Measurements from ENCODE around the gene BLOC1S4.
A peak's percentile ranks its signal among the peaks of the same experiment; 100 is the strongest.
"Not testable (repeated sequence)": the region's sequence is repeated elsewhere in the genome, so short reads cannot be mapped to it uniquely, and the experiment has no call there.

BLOC1S4 gene, protein sequence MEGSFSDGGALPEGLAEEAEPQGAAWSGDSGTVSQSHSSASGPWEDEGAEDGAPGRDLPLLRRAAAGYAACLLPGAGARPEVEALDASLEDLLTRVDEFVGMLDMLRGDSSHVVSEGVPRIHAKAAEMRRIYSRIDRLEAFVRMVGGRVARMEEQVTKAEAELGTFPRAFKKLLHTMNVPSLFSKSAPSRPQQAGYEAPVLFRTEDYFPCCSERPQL

DNA sequence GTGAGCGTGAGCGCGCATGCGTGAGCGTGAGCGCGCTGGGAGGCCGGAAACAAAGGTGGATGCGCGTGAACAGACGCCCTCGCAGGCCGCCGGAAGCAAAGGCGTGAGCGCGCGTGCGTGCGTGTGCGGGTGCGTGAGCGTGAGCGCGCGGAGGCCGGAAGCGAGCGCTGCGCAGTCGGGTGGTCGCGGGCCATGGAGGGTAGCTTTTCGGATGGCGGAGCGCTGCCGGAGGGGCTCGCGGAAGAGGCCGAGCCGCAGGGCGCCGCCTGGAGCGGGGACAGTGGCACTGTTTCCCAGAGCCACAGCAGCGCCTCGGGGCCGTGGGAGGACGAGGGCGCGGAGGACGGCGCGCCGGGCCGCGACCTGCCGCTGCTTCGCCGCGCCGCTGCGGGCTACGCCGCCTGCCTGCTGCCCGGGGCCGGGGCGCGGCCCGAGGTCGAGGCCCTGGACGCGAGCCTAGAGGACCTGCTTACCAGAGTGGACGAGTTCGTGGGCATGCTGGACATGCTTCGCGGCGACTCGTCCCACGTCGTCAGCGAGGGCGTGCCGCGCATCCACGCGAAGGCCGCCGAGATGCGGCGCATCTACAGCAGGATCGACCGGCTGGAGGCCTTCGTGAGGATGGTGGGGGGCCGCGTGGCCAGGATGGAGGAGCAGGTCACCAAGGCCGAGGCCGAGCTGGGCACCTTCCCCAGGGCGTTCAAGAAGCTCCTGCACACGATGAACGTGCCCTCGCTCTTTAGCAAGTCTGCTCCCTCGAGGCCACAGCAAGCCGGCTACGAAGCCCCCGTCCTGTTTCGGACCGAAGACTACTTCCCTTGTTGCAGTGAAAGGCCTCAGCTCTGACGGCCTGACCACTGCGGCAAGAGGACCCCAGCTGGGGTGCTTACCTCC is at the start of gene BLOC1S4:
TSS of gene BLOC1S4 (plus strand) at position 157 of the 894 bp plus-strand sequence. CDS start at position 193, 36 bp downstream.
- Histone ChIP-seq H3K9me3 (ENCODE audit: control insufficient read depth in 2 of 2, low read length in 2 of 2) (no peaks in the 10 kb centered on the region), H3K9ac (ENCODE audit: low read length in 2 of 2) (peak within 1 kb of the TSS; percentile 82 to 83), H3K27ac (ENCODE audit: low read length) (peak within 1 kb of the TSS; percentile 75), H3K27me3 (ENCODE audit: control insufficient read depth in 1 of 2, insufficient read depth in 2 of 2, low read length in 2 of 2) (no peaks in the 10 kb centered on the region), H3K4me3 (ENCODE audit: low read length in 2 of 2) (peak within 1 kb of the TSS; percentile 56 to 91), H3K4me1 (ENCODE audit: control insufficient read depth, insufficient read depth, low read length) (peaks cover 17% of the 10 kb centered on the region), H3K36me3 (ENCODE audit: control insufficient read depth in 2 of 2, insufficient read depth in 2 of 2, low read length in 2 of 2) (no peaks in the 10 kb centered on the region)

DNA sequence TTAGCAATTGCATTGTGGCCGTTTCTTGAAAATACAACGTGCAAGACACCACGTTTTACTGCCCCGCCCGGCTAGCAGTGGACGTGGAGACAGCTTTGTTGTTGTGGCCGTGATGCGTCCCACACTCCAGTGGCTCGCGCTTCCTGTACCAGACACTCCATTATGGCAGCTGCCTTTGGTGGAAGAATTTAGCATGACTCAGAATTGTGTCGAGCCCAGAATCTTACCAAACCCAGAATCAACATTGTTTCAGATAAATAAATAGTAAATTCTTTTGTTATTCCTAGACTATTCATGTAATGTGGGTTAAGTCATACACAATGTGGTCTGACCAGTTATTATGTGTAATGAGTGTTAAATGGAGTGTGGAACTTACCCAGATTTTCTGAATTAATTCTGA is 47.6 kb upstream of the BLOC1S4 start:
- Histone ChIP-seq H3K9ac (ENCODE audit: low read length in 2 of 2) (no peak overlapping the region), H3K27me3 (ENCODE audit: control insufficient read depth in 1 of 2, insufficient read depth in 2 of 2, low read length in 2 of 2) (peaks cover 0 to 9% of the 10 kb centered on the region in 2 donors), H3K36me3 (ENCODE audit: control insufficient read depth in 2 of 2, insufficient read depth in 2 of 2, low read length in 2 of 2) (peaks cover 0 to 4% of the 10 kb centered on the region in 2 donors), H3K4me3 (ENCODE audit: low read length in 2 of 2) (no peak overlapping the region), H3K9me3 (ENCODE audit: control insufficient read depth in 2 of 2, low read length in 2 of 2) (no peaks in the 10 kb centered on the region), H3K27ac (ENCODE audit: low read length) (no peak overlapping the region), H3K4me1 (ENCODE audit: control insufficient read depth, insufficient read depth, low read length) (peaks cover 10% of the 10 kb centered on the region)

DNA sequence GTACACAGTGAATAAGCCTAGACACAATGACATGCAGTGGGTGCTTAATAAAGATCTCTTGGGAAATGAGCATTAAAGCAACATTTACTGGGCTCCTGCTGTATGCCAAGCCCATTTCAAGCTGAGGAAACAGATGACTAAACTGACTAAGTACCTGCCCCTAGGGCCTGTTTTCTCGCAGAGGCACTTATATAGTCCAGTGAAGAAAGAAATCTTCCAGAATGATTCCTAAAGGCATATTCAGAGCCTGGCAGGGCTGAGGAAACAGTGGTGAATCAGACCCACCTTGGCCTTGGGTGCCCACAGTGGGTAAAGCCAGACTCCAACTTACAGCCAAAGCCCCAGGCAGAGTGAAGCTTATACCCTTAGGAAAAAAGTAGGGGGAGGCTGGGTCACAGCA is 44.3 kb upstream of the BLOC1S4 start:
- Histone ChIP-seq H3K4me3 (ENCODE audit: low read length in 2 of 2) (no peak overlapping the region), H3K4me1 (ENCODE audit: control insufficient read depth, insufficient read depth, low read length) (peaks cover 24% of the 10 kb centered on the region), H3K9ac (ENCODE audit: low read length in 2 of 2) (no peak overlapping the region), H3K27ac (ENCODE audit: low read length) (no peak overlapping the region), H3K27me3 (ENCODE audit: control insufficient read depth in 1 of 2, insufficient read depth in 2 of 2, low read length in 2 of 2) (no peaks in the 10 kb centered on the region), H3K36me3 (ENCODE audit: control insufficient read depth in 2 of 2, insufficient read depth in 2 of 2, low read length in 2 of 2) (peaks cover 0 to 9% of the 10 kb centered on the region in 2 donors), H3K9me3 (ENCODE audit: control insufficient read depth in 2 of 2, low read length in 2 of 2) (no peaks in the 10 kb centered on the region)

DNA sequence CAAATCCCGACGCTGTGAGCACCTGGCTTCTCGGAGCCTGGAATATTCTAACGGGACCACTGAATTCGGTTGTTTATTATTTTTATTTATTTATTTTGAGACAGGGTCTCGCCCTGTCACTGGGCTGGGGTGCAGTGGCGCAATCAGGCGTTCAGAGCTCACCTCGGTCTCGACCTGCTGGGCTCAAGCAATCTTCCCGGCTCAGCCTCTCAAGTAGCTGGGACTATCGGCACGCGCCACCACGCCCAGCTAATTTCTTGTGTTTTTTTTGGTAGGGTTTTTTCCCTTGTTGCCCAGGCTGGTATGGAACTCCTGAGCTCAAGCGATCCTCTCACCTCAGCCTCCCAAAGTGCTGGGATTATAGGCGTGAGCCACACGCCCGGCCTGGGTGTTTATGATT is 43.8 kb upstream of the BLOC1S4 start:
- Histone ChIP-seq H3K9ac (ENCODE audit: low read length in 2 of 2) (no peak overlapping the region), H3K4me3 (ENCODE audit: low read length in 2 of 2) (no peak overlapping the region), H3K27me3 (ENCODE audit: control insufficient read depth in 1 of 2, insufficient read depth in 2 of 2, low read length in 2 of 2) (no peaks in the 10 kb centered on the region), H3K27ac (ENCODE audit: low read length) (no peak overlapping the region), H3K36me3 (ENCODE audit: control insufficient read depth in 2 of 2, insufficient read depth in 2 of 2, low read length in 2 of 2) (peaks cover 0 to 9% of the 10 kb centered on the region in 2 donors), H3K4me1 (ENCODE audit: control insufficient read depth, insufficient read depth, low read length) (peaks cover 29% of the 10 kb centered on the region), H3K9me3 (ENCODE audit: control insufficient read depth in 2 of 2, low read length in 2 of 2) (no peaks in the 10 kb centered on the region)

DNA sequence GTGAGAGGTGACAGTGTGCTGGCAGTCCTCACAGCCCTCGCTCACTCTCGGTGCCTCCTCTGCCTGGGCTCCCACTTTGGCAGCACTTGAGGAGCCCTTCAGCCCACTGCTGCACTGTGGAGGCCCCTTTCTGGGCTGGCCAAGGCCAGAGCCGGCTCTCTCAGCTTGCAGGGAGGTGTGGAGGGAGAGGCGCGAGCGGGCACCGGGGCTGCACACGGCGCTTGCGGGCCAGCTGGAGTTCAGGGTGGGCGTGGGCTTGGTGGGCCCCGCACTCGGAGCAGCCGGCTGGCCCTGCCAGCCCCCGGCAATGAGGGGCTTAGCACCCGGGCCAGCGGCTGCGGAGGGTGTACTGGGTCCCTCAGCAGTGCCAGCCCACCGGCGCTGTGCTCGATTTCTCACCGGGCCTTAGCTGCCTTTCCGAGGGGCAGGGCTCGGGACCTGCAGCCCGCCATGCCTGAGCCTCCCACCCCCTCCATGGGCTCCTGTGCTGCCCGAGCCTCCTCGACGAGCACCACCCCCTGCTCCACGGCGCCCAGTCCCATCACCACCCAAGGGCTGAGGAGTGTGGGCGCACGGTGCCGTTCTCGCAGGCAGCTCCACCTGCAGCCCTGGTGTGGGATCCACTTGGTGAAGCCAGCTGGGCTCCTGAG is 43.3 kb upstream of the BLOC1S4 start:
- H3K27ac ChIP-seq (ENCODE audit: low read length); H3K9me3 ChIP-seq (ENCODE audit: control insufficient read depth in 2 of 2, low read length in 2 of 2); H3K36me3 ChIP-seq (ENCODE audit: control insufficient read depth in 2 of 2, insufficient read depth in 2 of 2, low read length in 2 of 2); H3K27me3 ChIP-seq (ENCODE audit: control insufficient read depth in 1 of 2, insufficient read depth in 2 of 2, low read length in 2 of 2); H3K9ac ChIP-seq (ENCODE audit: low read length in 2 of 2): not testable (repeated sequence)
- Histone ChIP-seq H3K4me3 (ENCODE audit: low read length in 2 of 2) (peak overlapping the region in 1 of 2 donors; percentile 83), H3K4me1 (ENCODE audit: control insufficient read depth, insufficient read depth, low read length) (peaks cover 34% of the 10 kb centered on the region)

DNA sequence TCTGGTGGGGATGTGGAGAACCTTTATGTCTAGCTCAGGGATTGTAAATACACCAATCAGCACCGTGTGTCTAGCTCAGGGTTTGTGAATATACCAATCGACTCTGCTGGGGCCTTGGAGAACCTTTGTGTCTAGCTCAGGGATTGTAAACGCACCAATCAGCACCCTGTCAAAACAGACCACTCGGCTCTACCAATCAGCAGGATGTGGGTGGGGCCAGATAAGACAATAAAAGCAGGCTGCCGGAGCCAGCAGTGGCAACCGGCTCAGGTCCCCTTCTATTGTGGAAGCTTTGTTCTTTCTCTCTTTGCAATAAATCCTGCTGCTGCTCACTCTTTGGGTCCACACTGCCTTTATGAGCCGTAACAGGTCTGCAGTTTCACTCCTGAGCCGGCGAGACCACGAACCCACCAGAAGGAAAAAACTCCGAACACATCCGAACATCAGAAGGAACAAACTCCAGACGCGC is 42.7 kb upstream of the BLOC1S4 start:
- H3K27ac ChIP-seq (ENCODE audit: low read length), result peak overlapping the region; percentile 77
- peak overlapping the region; percentile 76 to 83 for H3K4me3 ChIP-seq (ENCODE audit: low read length in 2 of 2)
- H3K9me3 ChIP-seq (ENCODE audit: control insufficient read depth in 2 of 2, low read length in 2 of 2); H3K36me3 ChIP-seq (ENCODE audit: control insufficient read depth in 2 of 2, insufficient read depth in 2 of 2, low read length in 2 of 2); H3K27me3 ChIP-seq (ENCODE audit: control insufficient read depth in 1 of 2, insufficient read depth in 2 of 2, low read length in 2 of 2): not testable (repeated sequence)
- H3K9ac ChIP-seq (ENCODE audit: low read length in 2 of 2), result peak overlapping the region; percentile 80 to 81
- peaks cover 34% of the 10 kb centered on the region for H3K4me1 ChIP-seq (ENCODE audit: control insufficient read depth, insufficient read depth, low read length)

DNA sequence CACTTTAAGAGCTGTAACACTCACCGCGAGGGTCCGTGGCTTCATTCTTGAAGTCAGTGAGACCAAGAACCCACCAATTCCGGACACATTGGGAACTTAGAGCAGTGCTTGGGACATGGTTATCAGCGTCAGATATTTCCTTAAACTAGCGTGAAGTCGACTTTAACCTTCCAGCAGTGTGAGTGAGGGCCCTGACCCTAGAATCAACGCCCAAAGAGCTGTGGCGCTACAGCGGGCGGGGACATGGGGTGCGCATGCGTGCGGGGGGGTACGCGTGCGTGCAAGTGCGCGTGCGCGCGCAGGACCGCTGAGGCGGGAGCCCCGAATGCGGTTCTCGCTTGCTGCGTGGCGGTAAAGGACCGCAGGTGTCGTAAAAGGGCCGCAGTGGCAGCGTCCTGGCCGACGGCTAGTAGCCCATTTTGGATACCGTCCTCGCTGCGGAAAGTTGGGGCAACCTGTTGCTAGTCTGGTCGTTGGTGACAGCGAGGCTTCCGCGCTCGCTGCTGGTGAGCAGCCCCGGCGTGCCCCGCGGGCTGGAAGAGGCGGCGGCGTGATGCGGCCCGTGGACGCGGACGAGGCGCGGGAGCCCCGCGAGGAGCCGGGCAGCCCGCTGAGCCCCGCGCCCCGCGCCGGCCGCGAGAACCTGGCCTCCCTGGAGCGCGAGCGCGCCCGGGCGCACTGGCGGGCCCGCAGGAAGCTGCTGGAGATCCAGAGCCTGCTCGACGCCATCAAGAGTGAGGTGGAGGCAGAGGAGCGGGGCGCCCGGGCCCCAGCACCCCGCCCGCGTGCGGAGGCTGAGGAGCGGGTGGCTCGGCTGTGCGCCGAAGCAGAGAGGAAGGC is 42.1 kb upstream of the BLOC1S4 start:
- Histone ChIP-seq H3K27ac (ENCODE audit: low read length) (peak overlapping the region; percentile 77), H3K9me3 (ENCODE audit: control insufficient read depth in 2 of 2, low read length in 2 of 2) (no peaks in the 10 kb centered on the region), H3K36me3 (ENCODE audit: control insufficient read depth in 2 of 2, insufficient read depth in 2 of 2, low read length in 2 of 2) (peaks cover 0 to 9% of the 10 kb centered on the region in 2 donors), H3K4me3 (ENCODE audit: low read length in 2 of 2) (peak overlapping the region; percentile 76 to 83), H3K27me3 (ENCODE audit: control insufficient read depth in 1 of 2, insufficient read depth in 2 of 2, low read length in 2 of 2) (no peaks in the 10 kb centered on the region), H3K9ac (ENCODE audit: low read length in 2 of 2) (peak overlapping the region; percentile 80 to 81), H3K4me1 (ENCODE audit: control insufficient read depth, insufficient read depth, low read length) (peaks cover 34% of the 10 kb centered on the region)

DNA sequence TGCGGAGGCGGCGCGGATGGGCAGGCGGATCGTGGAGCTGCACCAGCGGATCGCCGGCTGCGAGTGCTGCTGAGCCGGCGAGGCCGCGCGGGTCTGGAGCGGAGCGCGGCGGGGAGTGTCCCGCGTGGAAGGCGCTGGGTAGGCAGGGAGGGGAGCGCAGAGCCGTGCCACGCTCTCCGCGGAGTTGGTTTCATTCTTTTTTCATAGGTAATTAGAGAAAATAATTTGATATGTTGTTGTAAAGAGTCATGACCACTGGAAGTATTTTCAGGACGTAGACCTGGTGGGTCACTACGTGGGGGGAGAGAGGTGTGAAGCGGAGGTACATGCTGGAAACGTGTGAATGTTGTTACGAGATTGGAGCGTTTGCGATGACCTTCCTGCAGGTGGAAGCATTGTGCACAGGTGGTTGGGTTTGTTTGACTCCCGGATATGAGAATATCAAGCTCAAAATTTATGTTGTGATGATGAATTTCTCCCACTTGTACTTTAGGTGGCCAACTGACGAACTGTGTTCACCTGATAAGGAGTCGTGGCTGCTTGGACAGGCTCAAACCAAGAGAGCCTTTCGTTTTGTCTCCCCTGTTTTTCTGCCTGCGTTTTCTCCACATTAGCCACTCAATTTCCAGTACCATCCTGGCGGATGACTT is 41.3 kb upstream of the BLOC1S4 start:
- peak overlapping the region; percentile 77 for H3K27ac ChIP-seq (ENCODE audit: low read length)
- H3K4me3 ChIP-seq (ENCODE audit: low read length in 2 of 2), result peak overlapping the region; percentile 76 to 83
- H3K4me1 ChIP-seq (ENCODE audit: control insufficient read depth, insufficient read depth, low read length), result peaks cover 34% of the 10 kb centered on the region
- H3K9ac ChIP-seq (ENCODE audit: low read length in 2 of 2), result peak overlapping the region; percentile 51 to 74
- peaks cover 0 to 9% of the 10 kb centered on the region in 2 donors for H3K36me3 ChIP-seq (ENCODE audit: control insufficient read depth in 2 of 2, insufficient read depth in 2 of 2, low read length in 2 of 2)
- no peaks in the 10 kb centered on the region for H3K27me3 ChIP-seq (ENCODE audit: control insufficient read depth in 1 of 2, insufficient read depth in 2 of 2, low read length in 2 of 2)
- H3K9me3 ChIP-seq (ENCODE audit: control insufficient read depth in 2 of 2, low read length in 2 of 2), result no peaks in the 10 kb centered on the region

DNA sequence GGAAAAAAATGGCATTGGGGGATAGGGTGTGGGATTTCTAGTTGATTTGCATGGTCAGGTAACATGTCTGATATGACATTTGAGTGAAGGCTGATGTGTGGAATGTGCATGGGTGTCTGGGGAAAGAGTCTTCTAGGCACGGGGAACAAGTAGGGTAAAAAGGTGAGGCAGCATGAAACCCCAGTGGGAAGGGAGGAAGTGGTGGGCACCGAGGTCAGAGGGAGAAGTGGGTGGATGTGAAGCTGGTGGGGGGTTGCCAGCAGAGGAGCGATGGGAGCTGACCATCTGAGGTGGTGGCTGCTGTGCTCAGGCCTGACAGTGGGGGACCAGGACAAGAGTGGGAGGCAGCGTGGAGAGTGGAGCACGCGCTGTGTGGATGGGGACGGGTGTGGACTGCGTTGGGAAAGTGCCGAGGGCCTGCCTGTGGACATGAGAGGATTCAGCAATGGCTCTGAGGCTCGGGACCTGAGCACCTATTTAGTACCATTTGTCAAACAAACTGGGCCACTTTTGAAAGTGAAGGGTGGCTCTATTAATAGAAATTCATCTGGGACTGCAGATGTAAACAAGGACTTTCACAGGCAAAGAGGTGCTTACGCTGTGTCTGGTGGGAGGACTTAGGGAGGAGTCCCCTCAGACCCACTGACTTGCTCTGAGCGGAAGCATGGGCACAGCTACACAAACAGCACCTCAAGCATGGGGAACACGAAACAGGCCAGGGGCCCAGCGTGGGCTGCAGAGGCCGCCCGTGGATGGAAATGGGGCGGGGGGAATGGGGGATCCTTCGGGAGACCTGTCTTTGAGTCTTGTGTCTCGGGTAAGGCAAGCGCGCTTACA is 39.0 kb upstream of the BLOC1S4 start:
- Histone ChIP-seq H3K9me3 (ENCODE audit: control insufficient read depth in 2 of 2, low read length in 2 of 2) (no peaks in the 10 kb centered on the region), H3K27me3 (ENCODE audit: control insufficient read depth in 1 of 2, insufficient read depth in 2 of 2, low read length in 2 of 2) (no peaks in the 10 kb centered on the region), H3K9ac (ENCODE audit: low read length in 2 of 2) (peak overlapping the region in 1 of 2 donors; percentile 23), H3K36me3 (ENCODE audit: control insufficient read depth in 2 of 2, insufficient read depth in 2 of 2, low read length in 2 of 2) (peaks cover 0 to 7% of the 10 kb centered on the region in 2 donors), H3K4me3 (ENCODE audit: low read length in 2 of 2) (peak overlapping the region in 1 of 2 donors; percentile 52), H3K4me1 (ENCODE audit: control insufficient read depth, insufficient read depth, low read length) (peaks cover 34% of the 10 kb centered on the region), H3K27ac (ENCODE audit: low read length) (no peak overlapping the region)
